Keratinocyte (primary cell): ENCODE measurements around the gene KIAA0825. TPM values are rescaled to one million over a fixed set of nuclear protein-coding genes. Genes with fewer than 3 reads are reported as not detected.

ENCODE experiments used
- DNase-seq: peaks from one replicate; pipeline ENCODE4 v3.0.0-alpha.2; 2011; ENCODE audit warnings: low read depth, missing footprints, low spot score
- FAIRE-seq: peaks from 2 replicates; lab custom pipeline; 2011; peaks lifted over from hg19 to GRCh38; lab: Jason Lieb, UNC
- H2AFZ ChIP-seq: 2 replicates; pipeline ENCODE4 v1.6.0; 2012; ENCODE audit warnings: low read length, control low read depth, inconsistent platforms; ENCODE audit not compliant: control insufficient read depth
- H3K27ac ChIP-seq: 2 replicates; pipeline ENCODE4 v1.5.1; 2011; ENCODE audit warnings: low read length; ENCODE audit not compliant: control insufficient read depth, insufficient read depth
- H3K27me3 ChIP-seq: 3 replicates; pipeline ENCODE4 v1.6.0; 2011; ENCODE audit warnings: low read length; ENCODE audit not compliant: control insufficient read depth, insufficient read depth; ENCODE audit errors: extremely low read depth
- H3K36me3 ChIP-seq, 2 experiments: 2 replicates in 1 of 2; 3 replicates in 1 of 2; pipeline ENCODE4 v1.5.1; 2011; ENCODE audit warnings: low read length in 2 of 2, mild to moderate bottlenecking in 1 of 2; ENCODE audit not compliant: control insufficient read depth in 2 of 2, insufficient read depth in 2 of 2; ENCODE audit errors: extremely low read depth in 1 of 2
- H3K4me1 ChIP-seq: 3 replicates; pipeline ENCODE4 v1.5.1; 2011; ENCODE audit warnings: low read length; ENCODE audit not compliant: control insufficient read depth, insufficient read depth; ENCODE audit errors: extremely low read depth
- H3K4me2 ChIP-seq: 3 replicates; pipeline ENCODE4 v1.6.0; 2011; ENCODE audit warnings: low read depth, low read length; ENCODE audit not compliant: control insufficient read depth, insufficient read depth; ENCODE audit errors: extremely low read depth
- H3K4me3 ChIP-seq, 3 experiments: fragments of 200-600 bp in 1 of 3; sonication (generic) in 1 of 3; 2 replicates in 2 of 3; 3 replicates in 1 of 3; pipeline ENCODE4 v1.5.1; 2011 to 2016; ENCODE audit warnings: low read length in 3 of 3, mild to moderate bottlenecking in 3 of 3, control low read depth in 2 of 3, inconsistent platforms in 1 of 3, low read depth in 1 of 3, mixed read lengths in 1 of 3, mixed run types in 1 of 3, moderate library complexity in 1 of 3; ENCODE audit not compliant: control insufficient read depth in 2 of 3, insufficient read depth in 2 of 3; ENCODE audit errors: extremely low read depth in 1 of 3
- H3K79me2 ChIP-seq: 2 replicates; pipeline ENCODE4 v1.6.0; 2012; ENCODE audit warnings: low read length; ENCODE audit not compliant: control insufficient read depth, insufficient read depth
- H3K9ac ChIP-seq: 3 replicates; pipeline ENCODE4 v1.6.0; 2011; ENCODE audit warnings: low read length; ENCODE audit not compliant: control insufficient read depth, insufficient read depth; ENCODE audit errors: extremely low read depth
- H3K9me1 ChIP-seq: 3 replicates; pipeline ENCODE4 v1.6.0; 2011; ENCODE audit warnings: low read length; ENCODE audit not compliant: control insufficient read depth, insufficient read depth; ENCODE audit errors: extremely low read depth
- H3K9me3 ChIP-seq: 2 replicates; pipeline ENCODE4 v1.5.1; 2012; ENCODE audit warnings: low read depth, low read length; ENCODE audit not compliant: control insufficient read depth
- H4K20me1 ChIP-seq: 3 replicates; pipeline ENCODE4 v1.6.0; 2011; ENCODE audit warnings: low read length; ENCODE audit not compliant: control insufficient read depth, insufficient read depth; ENCODE audit errors: extremely low read depth
- EZH2 ChIP-seq: IDR thresholded peaks from one replicate; pipeline ENCODE4 v1.6.1; 2012; ENCODE audit warnings: inconsistent platforms, mild to moderate bottlenecking, low read length, moderate library complexity
- dilution Hi-C: fragments of 300-500 bp; cut with MboI; formaldehyde crosslinking; loops from one replicate; pipeline ENCODE4 v1.7.0; 2020; ENCODE audit warnings: low sequenced_read_pairs; ENCODE audit not compliant: extremely low pct_ligation_motif_present
- polyA plus RNA-seq, 5 experiments: library from polyadenylated mRNA; depleted of rRNA in 3 of 5; stranded (reverse) in 3 of 5; stranded (forward) in 1 of 5; unstranded in 1 of 5; fragments of >200 nt; gene quantifications; 1 replicate in 1 of 5; 2 replicates in 3 of 5; 3 replicates in 1 of 5; pipeline versions ENCODE4 v1.2.1 to v1.2.3, GENCODE V29; 2011 to 2012; ENCODE audit warnings: missing spikeins in 2 of 5, low read depth in 1 of 5, low replicate concordance in 1 of 5
- TF ChIP-seq, protein P1 (sequence below), 3 experiments: IDR thresholded peaks in 1 of 3; conservative IDR thresholded peaks in 1 of 3; optimal IDR thresholded peaks in 1 of 3; 2 replicates in 2 of 3; 3 replicates in 1 of 3; pipeline versions ENCODE3 to v1.5.1; 2011; ENCODE audit warnings: low read length in 3 of 3, mild to moderate bottlenecking in 3 of 3, moderate library complexity in 2 of 3, control low read depth in 1 of 3, inconsistent platforms in 1 of 3; ENCODE audit not compliant: insufficient read depth in 2 of 3; ENCODE audit errors: extremely low read depth in 1 of 3

The KIAA0825 gene
- polyA plus RNA-seq, 1 donor (not counting 4 experiments of a cell fraction or from before 2014, with no cell fraction given), result 1.2 TPM

DNA sequence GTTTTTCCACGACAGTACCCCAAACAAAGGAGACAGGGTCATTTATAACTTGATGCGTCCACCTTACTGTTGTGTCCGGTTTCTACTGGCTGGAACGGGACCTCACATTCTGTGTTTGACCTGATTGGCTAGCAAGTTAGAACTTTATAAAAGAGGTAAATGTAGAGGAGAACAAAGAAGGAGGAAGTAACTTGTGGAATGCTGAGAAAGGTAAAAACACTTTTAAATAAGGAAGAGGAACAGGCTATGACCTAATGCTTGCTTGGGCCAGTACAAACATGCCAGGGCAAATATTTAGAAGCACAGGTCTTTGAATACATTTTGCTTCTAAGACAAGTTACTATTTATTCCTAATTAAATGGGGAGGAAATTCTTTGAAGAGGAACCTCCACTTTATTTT, 251.6 kb downstream of the KIAA0825 start:
- TF ChIP-seq, protein P1, sequence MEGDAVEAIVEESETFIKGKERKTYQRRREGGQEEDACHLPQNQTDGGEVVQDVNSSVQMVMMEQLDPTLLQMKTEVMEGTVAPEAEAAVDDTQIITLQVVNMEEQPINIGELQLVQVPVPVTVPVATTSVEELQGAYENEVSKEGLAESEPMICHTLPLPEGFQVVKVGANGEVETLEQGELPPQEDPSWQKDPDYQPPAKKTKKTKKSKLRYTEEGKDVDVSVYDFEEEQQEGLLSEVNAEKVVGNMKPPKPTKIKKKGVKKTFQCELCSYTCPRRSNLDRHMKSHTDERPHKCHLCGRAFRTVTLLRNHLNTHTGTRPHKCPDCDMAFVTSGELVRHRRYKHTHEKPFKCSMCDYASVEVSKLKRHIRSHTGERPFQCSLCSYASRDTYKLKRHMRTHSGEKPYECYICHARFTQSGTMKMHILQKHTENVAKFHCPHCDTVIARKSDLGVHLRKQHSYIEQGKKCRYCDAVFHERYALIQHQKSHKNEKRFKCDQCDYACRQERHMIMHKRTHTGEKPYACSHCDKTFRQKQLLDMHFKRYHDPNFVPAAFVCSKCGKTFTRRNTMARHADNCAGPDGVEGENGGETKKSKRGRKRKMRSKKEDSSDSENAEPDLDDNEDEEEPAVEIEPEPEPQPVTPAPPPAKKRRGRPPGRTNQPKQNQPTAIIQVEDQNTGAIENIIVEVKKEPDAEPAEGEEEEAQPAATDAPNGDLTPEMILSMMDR (optimal IDR thresholded peaks at IDR 0.05 in 1 of 3, IDR thresholded peaks at IDR 0.05 in 1 of 3, conservative IDR thresholded peaks at IDR 0.05 in 1 of 3; ENCODE audit: extremely low read depth in 1 of 3, insufficient read depth in 2 of 3, low read length in 3 of 3), result no peak
- no peak for TF ChIP-seq EZH2
- no peak overlapping the region for H3K4me2 ChIP-seq
- H3K4me1 ChIP-seq, result peaks cover 17% of the 10 kb centered on the region
- H4K20me1 ChIP-seq, result no peaks in the 10 kb centered on the region
- no peaks in the 10 kb centered on the region for H3K9me3 ChIP-seq
- H2AFZ ChIP-seq, result peak overlapping the region; percentile 86
- no peak overlapping the region for H3K9ac ChIP-seq
- DNase-seq (peak; percentile 13), FAIRE-seq (peak; percentile 26)
- no peaks in the 10 kb centered on the region for H3K36me3 ChIP-seq
- H3K9me1 ChIP-seq, result no peaks in the 10 kb centered on the region
- H3K27me3 ChIP-seq, result no peaks in the 10 kb centered on the region
- no peaks in the 10 kb centered on the region for H3K79me2 ChIP-seq
- H3K4me3 ChIP-seq, result no peak overlapping the region
- dilution Hi-C loops, result no loop called here
- H3K27ac ChIP-seq, result no peak overlapping the region

DNA sequence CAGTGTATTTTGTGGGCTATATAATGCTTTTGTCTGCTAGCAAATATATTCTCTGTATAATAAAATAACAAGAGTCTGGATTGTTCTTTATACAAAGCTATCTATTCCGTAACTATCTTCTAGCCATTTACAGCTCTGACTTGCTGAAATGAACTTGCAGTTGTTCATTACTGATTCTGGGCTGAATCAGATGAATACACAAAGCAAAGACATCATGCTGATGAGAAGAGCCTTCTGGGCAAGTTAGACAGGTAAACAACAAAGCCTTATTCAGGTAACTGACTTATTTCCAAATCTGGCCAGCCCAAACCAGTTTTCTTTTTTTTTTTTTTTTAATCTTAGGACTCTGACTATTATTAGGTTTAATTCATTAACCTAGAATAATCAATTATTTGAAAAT, 255.5 kb downstream of the KIAA0825 start:
- DNase-seq (peak; percentile 33), FAIRE-seq (peak; percentile 52)
- TF ChIP-seq, protein P1 (optimal IDR thresholded peaks at IDR 0.05 in 1 of 3, IDR thresholded peaks at IDR 0.05 in 1 of 3, conservative IDR thresholded peaks at IDR 0.05 in 1 of 3; ENCODE audit: extremely low read depth in 1 of 3, insufficient read depth in 2 of 3, low read length in 3 of 3), result no peak
- H3K4me3 ChIP-seq, result no peak overlapping the region
- H3K9me1 ChIP-seq, result no peaks in the 10 kb centered on the region
- no peak overlapping the region for H3K27ac ChIP-seq
- H3K9me3 ChIP-seq, result no peaks in the 10 kb centered on the region
- H4K20me1 ChIP-seq, result no peaks in the 10 kb centered on the region
- H3K4me1 ChIP-seq, result peaks cover 17% of the 10 kb centered on the region
- H3K27me3 ChIP-seq, result no peaks in the 10 kb centered on the region
- H3K79me2 ChIP-seq, result no peaks in the 10 kb centered on the region
- no peaks in the 10 kb centered on the region for H3K36me3 ChIP-seq
- dilution Hi-C loops, result no loop called here
- no peak overlapping the region for H3K4me2 ChIP-seq
- H3K9ac ChIP-seq, result no peak overlapping the region
- no peak overlapping the region for H2AFZ ChIP-seq
